Right ventricle myocardium superior (tissue), 1 donor: Measurements from ENCODE around the gene SNRNP27. TPM values are rescaled to one million over a fixed set of nuclear protein-coding genes. Genes with fewer than 3 reads are reported as not detected.
"Not testable (repeated sequence)": the region's sequence is repeated elsewhere in the genome, so short reads cannot be mapped to it uniquely, and the experiment has no call there.

Source experiments
- ATAC-seq: fragments of 200-7000 bp; cut with Tn5 transposase; one replicate; pipeline ENCODE4 v1.9.1; 2020; ENCODE audit warnings: mild to moderate bottlenecking; ENCODE audit not compliant: poor library complexity
- DNase-seq: peaks from one replicate; pipeline ENCODE4 v3.0.0-alpha.2; 2020
- intact Hi-C: fragments of 100-400 bp; cut with DNase I; formaldehyde crosslinking; loops from one replicate; pipeline ENCODE4 v1.11.2; 2022
- total RNA-seq: library from RNA; stranded (reverse); fragmentation: NEBNext Ultra II Directional; extraction: Animal tissue kit (Norgen Biotek cat#: 25700); gene quantifications from one replicate; pipeline ENCODE4 v1.2.1, GENCODE V29; 2021
- donor health status: DM: no; HTN: yes; CAD: no; lungs with severe emphysema.

The SNRNP27 gene
- total RNA-seq, 1 donor from 2014 or later = 54.6 TPM

GRCh38 chr2:69943000-69943842 is 49.5 kb downstream of the SNRNP27 start:
- intact Hi-C loops = no loop called here

DNA sequence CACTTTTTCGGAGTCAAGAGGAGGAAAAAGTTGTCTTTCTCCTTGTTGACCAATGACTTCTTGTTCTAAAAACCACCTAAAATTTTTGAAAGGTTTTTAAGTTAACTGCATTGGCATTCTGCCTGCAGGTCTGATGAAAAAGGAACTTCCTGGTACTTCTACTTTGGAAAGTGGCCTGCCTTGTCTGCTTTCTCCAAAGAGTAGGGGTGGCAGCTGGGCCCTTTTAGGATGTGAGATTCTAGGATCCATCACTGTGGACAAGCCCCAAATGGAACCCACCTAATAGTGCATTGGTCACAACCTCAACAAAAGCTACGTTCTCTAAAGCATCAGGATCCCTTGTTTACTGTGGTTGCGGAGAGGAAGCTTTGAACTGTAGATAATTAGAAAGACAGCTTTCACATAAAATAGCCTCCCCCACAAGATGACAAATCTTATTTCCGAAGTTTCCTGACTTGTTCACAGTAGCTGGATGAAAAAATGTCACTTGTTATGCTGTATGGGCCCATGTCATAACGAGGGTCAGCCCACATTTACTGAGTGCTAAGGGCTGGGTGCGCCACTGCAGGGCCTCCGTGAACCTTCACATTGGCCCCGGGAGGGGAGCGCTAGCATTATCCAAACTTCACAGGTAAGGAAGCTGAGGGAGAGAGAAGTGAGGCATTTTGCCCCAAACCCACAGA is 50.2 kb downstream of the SNRNP27 start:
- DNase-seq = no peak
- no peak for ATAC-seq
- intact Hi-C loops = no loop called here

More at GRCh38 chr2:69943000-69943842, 49.5 kb downstream of the SNRNP27 start:
- DNase-seq (no peak), ATAC-seq (no peak)

DNA sequence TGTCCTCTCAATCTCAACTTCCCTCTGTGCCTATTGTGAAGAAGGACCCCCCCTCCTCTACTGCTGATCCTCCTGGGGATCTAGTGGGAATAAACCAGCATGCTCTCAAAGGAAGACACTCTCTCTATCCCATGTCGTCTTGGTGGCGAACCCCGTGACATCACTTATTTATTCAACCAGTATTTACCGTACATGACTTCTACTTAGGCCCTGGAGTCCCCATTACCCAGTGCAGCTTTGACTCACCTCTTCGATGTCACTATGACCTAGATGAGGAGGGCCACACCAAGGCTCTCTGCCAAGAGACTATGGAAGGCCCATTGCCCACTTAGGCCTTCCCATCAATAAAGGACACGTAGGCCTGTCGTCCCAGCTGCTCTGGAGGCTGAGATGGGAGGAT is 51.0 kb downstream of the SNRNP27 start:
- intact Hi-C loops = no loop called here
- DNase-seq (no peak), ATAC-seq (no peak)

- DNase-seq = no peak
- intact Hi-C loops = no loop called here
- ATAC-seq = peak; percentile 45
Measured at GRCh38 chr2:69945441-69945840, 51.7 kb downstream of the SNRNP27 start.

- DNase-seq = no peak
- intact Hi-C loops = no loop called here
- ATAC-seq = no peak
Measured at GRCh38 chr2:69945941-69946340, 52.2 kb downstream of the SNRNP27 start.

DNA sequence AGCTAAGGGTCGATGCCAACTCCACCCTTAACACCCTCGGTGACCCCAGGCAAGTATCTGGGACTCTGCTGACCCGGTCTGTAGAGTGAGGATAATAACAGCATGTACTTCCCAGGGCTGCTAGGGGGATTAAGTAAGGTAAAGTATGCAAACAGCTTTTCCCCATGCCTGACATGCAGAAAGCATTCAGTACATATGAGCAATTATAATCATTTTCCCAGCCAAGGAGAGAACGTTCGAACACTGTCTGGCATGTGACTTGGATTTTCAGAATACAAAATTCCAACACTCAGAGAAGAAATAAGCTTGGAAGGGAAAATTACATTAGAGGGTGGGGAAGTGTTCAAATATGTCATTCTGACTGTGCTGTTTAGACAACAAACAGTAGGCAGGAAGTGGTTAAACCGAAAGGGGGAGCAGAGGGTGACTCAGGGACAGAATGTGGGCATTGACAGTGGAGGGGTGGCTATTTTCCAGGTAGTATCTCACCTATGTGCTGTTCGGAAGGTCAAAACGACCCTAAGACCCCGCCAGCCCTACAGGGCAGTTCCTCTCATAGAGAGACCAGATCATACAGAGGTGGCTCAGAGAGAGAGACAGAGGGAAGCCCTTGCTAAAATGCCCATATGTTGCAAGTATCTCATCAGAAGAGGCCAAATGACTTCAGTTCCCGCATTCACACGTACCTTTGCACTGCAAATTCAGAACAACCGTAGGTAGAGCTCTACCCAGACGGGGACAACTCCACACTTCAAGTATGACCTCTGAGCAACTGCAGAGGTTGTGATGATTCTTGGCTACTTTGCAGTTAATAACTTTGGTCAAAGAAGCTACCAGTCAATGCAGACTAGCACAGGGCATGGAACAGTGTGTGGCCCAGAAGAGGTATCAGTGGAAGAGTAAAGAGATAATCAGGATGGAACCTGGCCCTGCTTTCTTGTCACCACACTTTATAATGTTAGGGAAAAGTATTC is 52.9 kb downstream of the SNRNP27 start:
- ATAC-seq (peak; percentile 43), DNase-seq (no peak)
- intact Hi-C loops = no loop called here

DNA sequence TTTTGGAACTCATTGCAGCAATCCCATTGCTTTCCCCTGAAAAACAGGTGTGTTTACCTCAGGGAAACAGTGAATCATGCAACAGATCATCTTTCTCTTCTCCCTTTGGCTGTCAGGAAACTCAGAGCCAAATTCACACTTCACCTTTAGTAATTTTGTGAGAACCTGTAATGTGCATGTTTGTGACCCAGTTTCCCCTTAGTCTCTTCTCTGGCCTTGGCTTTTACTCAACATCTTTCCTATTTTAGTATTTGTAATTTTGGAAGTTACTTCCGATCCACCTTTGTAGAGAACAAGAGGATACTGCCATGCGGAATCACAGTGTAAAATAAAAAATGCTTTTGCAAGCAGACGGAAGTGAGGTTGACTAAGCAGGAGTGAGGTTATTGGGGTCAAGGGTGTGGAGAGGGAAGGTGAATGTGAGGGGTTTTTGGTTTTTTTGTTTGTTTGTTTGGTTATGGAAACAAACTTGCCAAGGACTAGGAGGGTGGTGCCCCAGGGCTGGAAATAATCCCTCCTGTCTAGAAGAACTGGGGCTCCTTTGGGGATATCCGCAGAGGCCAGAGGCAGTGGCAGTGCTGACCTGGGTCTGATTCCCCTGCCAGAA is 53.7 kb downstream of the SNRNP27 start:
- ATAC-seq (no peak), DNase-seq (no peak)
- intact Hi-C loops = no loop called here

DNA sequence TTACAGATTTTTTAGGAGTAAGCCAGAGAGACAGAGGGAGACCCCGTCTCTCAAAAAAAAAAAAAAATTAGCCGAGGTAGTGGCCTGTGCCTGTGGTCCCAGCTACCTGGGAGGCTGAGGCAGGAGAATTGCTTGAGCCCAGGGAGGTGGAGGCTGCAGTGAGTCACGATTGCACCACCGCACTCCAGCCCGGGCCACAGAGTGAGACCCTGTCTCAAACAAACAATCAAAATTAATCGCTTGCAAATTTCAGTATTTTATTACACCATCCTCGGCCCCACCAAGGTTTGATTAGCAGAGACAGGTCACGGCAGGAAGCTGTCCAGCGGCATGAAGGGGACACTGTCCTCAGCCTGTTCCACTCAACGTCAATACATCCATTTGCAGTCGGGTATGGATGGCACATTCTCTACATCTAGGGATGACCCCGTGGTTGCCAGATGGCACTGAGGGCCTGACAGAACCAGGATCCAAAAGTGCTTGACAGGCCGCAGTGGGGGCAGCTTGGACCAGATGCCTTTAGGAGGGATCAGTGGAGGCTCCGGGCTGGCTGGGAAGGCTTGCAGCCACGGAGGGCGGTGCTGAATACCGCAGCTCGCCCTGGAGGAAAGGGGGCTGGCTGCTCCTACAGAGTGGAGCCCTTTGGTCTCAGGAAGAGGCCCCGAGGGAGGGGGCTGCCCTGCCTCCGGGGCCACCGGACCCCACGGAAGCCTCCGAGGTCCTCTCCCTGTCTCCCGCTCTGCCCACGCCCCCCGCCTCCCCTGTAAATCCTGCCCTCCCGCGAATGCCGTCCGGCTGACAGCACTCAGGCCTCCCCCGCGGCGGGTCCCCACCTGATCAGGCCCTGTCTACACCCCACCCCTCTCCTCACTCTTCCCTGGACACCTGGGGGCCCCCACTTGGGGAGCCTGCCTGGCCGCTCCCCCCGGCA is 54.5 kb downstream of the SNRNP27 start:
- intact Hi-C loops = no loop called here
- ATAC-seq = no peak
- no peak for DNase-seq

- intact Hi-C loops = no loop called here
- DNase-seq (no peak), ATAC-seq (no peak)
Measured at GRCh38 chr2:69948963-69949645, 55.3 kb downstream of the SNRNP27 start.

DNA sequence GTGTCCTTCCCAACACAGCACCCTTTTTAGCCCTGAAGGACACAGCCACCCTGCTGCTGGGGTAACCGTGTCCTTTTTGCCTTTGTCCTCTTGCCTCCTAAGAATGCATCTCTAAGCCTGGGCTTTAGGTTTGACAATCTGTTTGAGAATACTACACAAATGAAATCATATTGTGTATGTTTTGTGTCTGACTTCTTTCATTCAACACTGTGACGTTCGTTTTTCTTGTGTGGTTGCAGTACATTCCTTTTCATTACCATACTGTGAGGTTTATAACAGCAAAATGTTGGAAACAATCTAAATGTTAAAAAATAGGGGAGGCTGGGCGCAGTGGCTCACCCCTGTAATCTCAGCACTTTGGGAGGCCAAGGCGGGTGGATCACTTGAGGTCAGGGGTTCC is 56.5 kb downstream of the SNRNP27 start:
- DNase-seq = no peak
- no peak for ATAC-seq
- intact Hi-C loops = no loop called here

- not testable (repeated sequence) for ATAC-seq
Measured at GRCh38 chr2:69950671-69951070, 56.9 kb downstream of the SNRNP27 start.

DNA sequence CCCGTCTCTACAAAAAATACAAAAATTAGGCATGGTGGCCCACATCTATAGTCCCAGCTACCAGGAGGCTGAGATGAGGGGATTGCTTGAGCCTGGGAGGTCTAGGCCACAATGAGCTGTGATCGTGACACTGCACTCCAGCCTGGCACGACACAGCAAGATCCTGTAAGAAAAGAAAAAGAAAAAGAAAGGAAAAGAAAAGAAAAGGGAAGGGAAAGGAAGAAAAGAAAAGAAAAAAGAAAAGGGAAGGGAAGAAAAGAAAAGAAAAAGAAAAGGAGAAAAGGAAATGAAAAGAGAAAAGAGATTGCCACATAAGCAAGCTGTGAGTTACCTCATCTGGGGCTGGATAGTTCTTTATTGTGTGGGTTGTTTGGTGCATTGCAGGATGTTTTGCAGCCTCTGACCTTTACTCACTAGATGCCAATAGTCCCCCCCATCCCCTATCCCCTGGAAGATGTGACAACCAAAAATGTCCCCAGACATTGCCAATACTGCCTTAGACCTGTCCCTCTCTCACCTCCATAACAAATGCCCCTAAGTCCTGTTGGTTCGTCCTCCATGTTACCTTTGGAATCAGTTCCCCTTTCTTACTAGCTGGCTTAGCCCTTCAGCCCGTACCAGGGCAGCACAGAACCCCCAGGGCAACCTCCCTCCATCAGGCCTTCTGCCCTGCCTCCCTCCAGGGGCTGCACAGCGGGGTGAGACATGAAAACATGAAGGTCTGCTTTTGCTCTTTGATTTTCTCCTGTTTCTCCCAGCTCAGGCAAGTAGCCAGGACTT is 58.8 kb downstream of the SNRNP27 start:
- DNase-seq (no peak), ATAC-seq (no peak)
- intact Hi-C loops = no loop called here

More at GRCh38 chr2:69950671-69951070, 56.9 kb downstream of the SNRNP27 start:
- intact Hi-C loops, DNase-seq: not testable (repeated sequence)

- ATAC-seq = no peak
- intact Hi-C loops = no loop called here
- no peak for DNase-seq
Measured at GRCh38 chr2:69954084-69954483, 60.3 kb downstream of the SNRNP27 start.
